ENCODE data around the gene KCNG2.

DNA sequence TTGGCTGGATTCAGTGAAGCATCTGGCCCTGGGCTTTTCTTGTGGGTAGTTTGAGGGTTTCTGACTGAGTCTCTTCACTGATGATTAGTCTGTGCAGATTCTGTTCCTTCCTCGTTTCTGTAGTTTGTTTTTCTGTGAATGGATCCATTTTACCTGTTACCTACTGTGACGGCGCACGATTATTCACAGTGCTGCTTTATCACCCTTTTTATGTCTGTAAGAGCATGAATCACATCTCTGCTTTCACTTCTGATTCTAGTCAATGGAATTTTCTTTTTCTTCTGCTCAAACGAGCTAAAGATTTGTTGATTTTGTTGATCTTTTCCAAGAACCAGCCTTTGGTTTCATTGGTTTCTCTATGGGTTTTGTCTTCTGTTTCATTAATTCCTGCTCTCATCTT is 92.9 kb downstream of the KCNG2 start:
- TF ChIP-seq TCF12 (IDR thresholded peaks at IDR 0.05): no peak
- no peak for TF ChIP-seq EP300 (IDR thresholded peaks at IDR 0.05; ENCODE audit: borderline replicate concordance in 1 of 2, low read depth in 1 of 2, low read length in 1 of 2)
- no peak for TF ChIP-seq POLR2AphosphoS5 (IDR thresholded peaks at IDR 0.05; ENCODE audit: low read depth, low read length)
- TF ChIP-seq, protein P1, sequence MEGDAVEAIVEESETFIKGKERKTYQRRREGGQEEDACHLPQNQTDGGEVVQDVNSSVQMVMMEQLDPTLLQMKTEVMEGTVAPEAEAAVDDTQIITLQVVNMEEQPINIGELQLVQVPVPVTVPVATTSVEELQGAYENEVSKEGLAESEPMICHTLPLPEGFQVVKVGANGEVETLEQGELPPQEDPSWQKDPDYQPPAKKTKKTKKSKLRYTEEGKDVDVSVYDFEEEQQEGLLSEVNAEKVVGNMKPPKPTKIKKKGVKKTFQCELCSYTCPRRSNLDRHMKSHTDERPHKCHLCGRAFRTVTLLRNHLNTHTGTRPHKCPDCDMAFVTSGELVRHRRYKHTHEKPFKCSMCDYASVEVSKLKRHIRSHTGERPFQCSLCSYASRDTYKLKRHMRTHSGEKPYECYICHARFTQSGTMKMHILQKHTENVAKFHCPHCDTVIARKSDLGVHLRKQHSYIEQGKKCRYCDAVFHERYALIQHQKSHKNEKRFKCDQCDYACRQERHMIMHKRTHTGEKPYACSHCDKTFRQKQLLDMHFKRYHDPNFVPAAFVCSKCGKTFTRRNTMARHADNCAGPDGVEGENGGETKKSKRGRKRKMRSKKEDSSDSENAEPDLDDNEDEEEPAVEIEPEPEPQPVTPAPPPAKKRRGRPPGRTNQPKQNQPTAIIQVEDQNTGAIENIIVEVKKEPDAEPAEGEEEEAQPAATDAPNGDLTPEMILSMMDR (IDR thresholded peaks at IDR 0.05): no peak
- TF ChIP-seq, protein P2, sequence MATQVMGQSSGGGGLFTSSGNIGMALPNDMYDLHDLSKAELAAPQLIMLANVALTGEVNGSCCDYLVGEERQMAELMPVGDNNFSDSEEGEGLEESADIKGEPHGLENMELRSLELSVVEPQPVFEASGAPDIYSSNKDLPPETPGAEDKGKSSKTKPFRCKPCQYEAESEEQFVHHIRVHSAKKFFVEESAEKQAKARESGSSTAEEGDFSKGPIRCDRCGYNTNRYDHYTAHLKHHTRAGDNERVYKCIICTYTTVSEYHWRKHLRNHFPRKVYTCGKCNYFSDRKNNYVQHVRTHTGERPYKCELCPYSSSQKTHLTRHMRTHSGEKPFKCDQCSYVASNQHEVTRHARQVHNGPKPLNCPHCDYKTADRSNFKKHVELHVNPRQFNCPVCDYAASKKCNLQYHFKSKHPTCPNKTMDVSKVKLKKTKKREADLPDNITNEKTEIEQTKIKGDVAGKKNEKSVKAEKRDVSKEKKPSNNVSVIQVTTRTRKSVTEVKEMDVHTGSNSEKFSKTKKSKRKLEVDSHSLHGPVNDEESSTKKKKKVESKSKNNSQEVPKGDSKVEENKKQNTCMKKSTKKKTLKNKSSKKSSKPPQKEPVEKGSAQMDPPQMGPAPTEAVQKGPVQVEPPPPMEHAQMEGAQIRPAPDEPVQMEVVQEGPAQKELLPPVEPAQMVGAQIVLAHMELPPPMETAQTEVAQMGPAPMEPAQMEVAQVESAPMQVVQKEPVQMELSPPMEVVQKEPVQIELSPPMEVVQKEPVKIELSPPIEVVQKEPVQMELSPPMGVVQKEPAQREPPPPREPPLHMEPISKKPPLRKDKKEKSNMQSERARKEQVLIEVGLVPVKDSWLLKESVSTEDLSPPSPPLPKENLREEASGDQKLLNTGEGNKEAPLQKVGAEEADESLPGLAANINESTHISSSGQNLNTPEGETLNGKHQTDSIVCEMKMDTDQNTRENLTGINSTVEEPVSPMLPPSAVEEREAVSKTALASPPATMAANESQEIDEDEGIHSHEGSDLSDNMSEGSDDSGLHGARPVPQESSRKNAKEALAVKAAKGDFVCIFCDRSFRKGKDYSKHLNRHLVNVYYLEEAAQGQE (IDR thresholded peaks at IDR 0.05; ENCODE audit: low read depth, low read length): no peak
- no peak for TF ChIP-seq YY1 (IDR thresholded peaks at IDR 0.05; ENCODE audit: low read depth)
- TF ChIP-seq TAF1 (IDR thresholded peaks at IDR 0.05; ENCODE audit: borderline replicate concordance, low read depth, low read length): no peak

Measured in SK-N-SH (cell line).